BLaER1 (cell line): ENCODE results near the gene MYLK3.
A peak's percentile ranks its signal among the peaks of the same experiment; 100 is the strongest.

Experiments
- H3K27ac ChIP-seq: shearing (Covaris generic); formaldehyde crosslinking; 2 replicates; pipeline ENCODE4 v1.8.1; 2022
- H3K27me3 ChIP-seq: shearing (Covaris generic); formaldehyde crosslinking; 2 replicates; pipeline ENCODE4 v1.8.1; 2022
- H3K36me3 ChIP-seq: shearing (Covaris generic); formaldehyde crosslinking; 2 replicates; pipeline ENCODE4 v1.8.1; 2022
- H3K4me1 ChIP-seq: shearing (Covaris generic); formaldehyde crosslinking; 2 replicates; pipeline ENCODE4 v1.8.1; 2022
- H3K4me2 ChIP-seq: shearing (Covaris generic); formaldehyde crosslinking; 2 replicates; pipeline ENCODE4 v1.8.1; 2022
- H3K4me3 ChIP-seq: shearing (Covaris generic); formaldehyde crosslinking; 2 replicates; pipeline ENCODE4 v1.8.1; 2022
- H3K9ac ChIP-seq: shearing (Covaris generic); formaldehyde crosslinking; 2 replicates; pipeline ENCODE4 v1.8.1; 2022
- H3K9me3 ChIP-seq: shearing (Covaris generic); formaldehyde crosslinking; 2 replicates; pipeline ENCODE4 v1.8.1; 2022
- H4K20me1 ChIP-seq: shearing (Covaris generic); formaldehyde crosslinking; 2 replicates; pipeline ENCODE4 v1.8.1; 2022
- Cebpa-rat ChIP-seq: shearing (Covaris generic); IDR thresholded peaks from 2 replicates; pipeline ENCODE4 v1.8.1; 2022

The MYLK3 gene

GRCh38 chr16:46763147-46763546 is 15.0 kb upstream of the MYLK3 start:
- Histone ChIP-seq H3K36me3 (no peaks in the 10 kb centered on the region), H3K9ac (no peak overlapping the region), H3K4me2 (peak overlapping the region; percentile 61), H3K9me3 (no peaks in the 10 kb centered on the region), H4K20me1 (no peaks in the 10 kb centered on the region), H3K4me1 (peaks cover 50% of the 10 kb centered on the region), H3K27me3 (no peaks in the 10 kb centered on the region), H3K4me3 (no peak overlapping the region), H3K27ac (no peak overlapping the region)
- no peak for TF ChIP-seq Cebpa-rat

GRCh38 chr16:46762583-46762982 is 14.4 kb upstream of the MYLK3 start:
- no peak for TF ChIP-seq Cebpa-rat
- peaks cover 56% of the 10 kb centered on the region for H3K4me1 ChIP-seq
- H3K27me3 ChIP-seq: no peaks in the 10 kb centered on the region
- no peaks in the 10 kb centered on the region for H4K20me1 ChIP-seq
- H3K36me3 ChIP-seq: no peaks in the 10 kb centered on the region
- no peak overlapping the region for H3K27ac ChIP-seq
- H3K4me2 ChIP-seq: peak overlapping the region; percentile 61
- no peak overlapping the region for H3K4me3 ChIP-seq
- H3K9ac ChIP-seq: no peak overlapping the region
- no peaks in the 10 kb centered on the region for H3K9me3 ChIP-seq

- no peak for TF ChIP-seq Cebpa-rat
- Histone ChIP-seq H3K9ac (no peak overlapping the region), H3K4me3 (no peak overlapping the region), H3K4me2 (no peak overlapping the region), H4K20me1 (no peaks in the 10 kb centered on the region), H3K4me1 (peaks cover 57% of the 10 kb centered on the region), H3K27ac (no peak overlapping the region), H3K36me3 (no peaks in the 10 kb centered on the region), H3K27me3 (no peaks in the 10 kb centered on the region), H3K9me3 (no peaks in the 10 kb centered on the region)
These were observed 11.2 kb upstream of the MYLK3 start for GRCh38 chr16:46759309-46759708.

- no peaks in the 10 kb centered on the region for H3K36me3 ChIP-seq
- H3K9ac ChIP-seq: no peak overlapping the region
- no peaks in the 10 kb centered on the region for H3K9me3 ChIP-seq
- no peaks in the 10 kb centered on the region for H4K20me1 ChIP-seq
- H3K27me3 ChIP-seq: no peaks in the 10 kb centered on the region
- TF ChIP-seq Cebpa-rat: no peak
- H3K4me1 ChIP-seq: peaks cover 41% of the 10 kb centered on the region
- H3K27ac ChIP-seq: 0 out of 2 replicates have a peak overlapping the region, but pooled peaks have one; percentile 7
- peak overlapping the region; percentile 45 for H3K4me2 ChIP-seq
- H3K4me3 ChIP-seq: no peak overlapping the region
These were observed 9.4 kb upstream of the MYLK3 start for GRCh38 chr16:46757339-46758050.

GRCh38 chr16:46756772-46757171 is 8.6 kb upstream of the MYLK3 start:
- Histone ChIP-seq H3K4me2 (no peak overlapping the region), H3K9ac (no peak overlapping the region), H3K4me1 (peaks cover 33% of the 10 kb centered on the region), H3K27me3 (no peaks in the 10 kb centered on the region), H3K9me3 (no peaks in the 10 kb centered on the region), H4K20me1 (no peaks in the 10 kb centered on the region), H3K4me3 (no peak overlapping the region), H3K36me3 (no peaks in the 10 kb centered on the region), H3K27ac (no peak overlapping the region)
- no peak for TF ChIP-seq Cebpa-rat

- no peak overlapping the region for H3K4me2 ChIP-seq
- no peaks in the 10 kb centered on the region for H4K20me1 ChIP-seq
- no peaks in the 10 kb centered on the region for H3K27me3 ChIP-seq
- H3K4me1 ChIP-seq: peaks cover 49% of the 10 kb centered on the region
- no peak overlapping the region for H3K9ac ChIP-seq
- no peak overlapping the region for H3K27ac ChIP-seq
- no peak overlapping the region for H3K4me3 ChIP-seq
- no peak for TF ChIP-seq Cebpa-rat
- no peaks in the 10 kb centered on the region for H3K36me3 ChIP-seq
- no peaks in the 10 kb centered on the region for H3K9me3 ChIP-seq
These were observed 4.9 kb upstream of the MYLK3 start for GRCh38 chr16:46753015-46753414.

- H3K4me3 ChIP-seq: no peak overlapping the region
- no peak for TF ChIP-seq Cebpa-rat
These were observed 3.2 kb upstream of the MYLK3 start for GRCh38 chr16:46751381-46751780.

GRCh38 chr16:46748775-46749705 is 896 bp upstream of the MYLK3 start:
- no peak for TF ChIP-seq Cebpa-rat
- peak overlapping the region; percentile 22; the same call in 1 of the 2 replicates for H3K9ac ChIP-seq
- no peak overlapping the region for H3K4me3 ChIP-seq
- H3K4me1 ChIP-seq: peaks cover 52% of the 10 kb centered on the region
- no peaks in the 10 kb centered on the region for H4K20me1 ChIP-seq
- no peaks in the 10 kb centered on the region for H3K9me3 ChIP-seq
- H3K27ac ChIP-seq: peak overlapping the region; percentile 57
- H3K36me3 ChIP-seq: no peaks in the 10 kb centered on the region
- H3K27me3 ChIP-seq: no peaks in the 10 kb centered on the region
- H3K4me2 ChIP-seq: peak overlapping the region; percentile 68

More at GRCh38 chr16:46751381-46751780, 3.2 kb upstream of the MYLK3 start:
- Histone ChIP-seq H4K20me1 (no peaks in the 10 kb centered on the region), H3K4me2 (no peak overlapping the region), H3K4me1 (peaks cover 43% of the 10 kb centered on the region), H3K9me3 (no peaks in the 10 kb centered on the region), H3K27me3 (no peaks in the 10 kb centered on the region), H3K36me3 (no peaks in the 10 kb centered on the region), H3K27ac (0 out of 2 replicates have a peak overlapping the region, but pooled peaks have one; percentile 13), H3K9ac (no peak overlapping the region)

GRCh38 chr16:46746821-46747776 is 1.0 kb downstream of the MYLK3 start:
- H3K36me3 ChIP-seq: no peaks in the 10 kb centered on the region
- H3K9ac ChIP-seq: no peak overlapping the region
- no peak overlapping the region for H3K4me3 ChIP-seq
- H3K4me1 ChIP-seq: peaks cover 69% of the 10 kb centered on the region
- TF ChIP-seq Cebpa-rat: no peak
- no peaks in the 10 kb centered on the region for H4K20me1 ChIP-seq
- 0 out of 2 replicates have a peak overlapping the region, but pooled peaks have one; percentile 51 for H3K27ac ChIP-seq
- no peaks in the 10 kb centered on the region for H3K27me3 ChIP-seq
- no peaks in the 10 kb centered on the region for H3K9me3 ChIP-seq
- 0 out of 2 replicates have a peak overlapping the region, but pooled peaks have one; percentile 68 for H3K4me2 ChIP-seq
